ENCODE results near the gene OPHN1.
"Not testable (repeated sequence)": the region's sequence is repeated elsewhere in the genome, so short reads cannot be mapped to it uniquely, and the experiment has no call there.

OPHN1 gene

DNA sequence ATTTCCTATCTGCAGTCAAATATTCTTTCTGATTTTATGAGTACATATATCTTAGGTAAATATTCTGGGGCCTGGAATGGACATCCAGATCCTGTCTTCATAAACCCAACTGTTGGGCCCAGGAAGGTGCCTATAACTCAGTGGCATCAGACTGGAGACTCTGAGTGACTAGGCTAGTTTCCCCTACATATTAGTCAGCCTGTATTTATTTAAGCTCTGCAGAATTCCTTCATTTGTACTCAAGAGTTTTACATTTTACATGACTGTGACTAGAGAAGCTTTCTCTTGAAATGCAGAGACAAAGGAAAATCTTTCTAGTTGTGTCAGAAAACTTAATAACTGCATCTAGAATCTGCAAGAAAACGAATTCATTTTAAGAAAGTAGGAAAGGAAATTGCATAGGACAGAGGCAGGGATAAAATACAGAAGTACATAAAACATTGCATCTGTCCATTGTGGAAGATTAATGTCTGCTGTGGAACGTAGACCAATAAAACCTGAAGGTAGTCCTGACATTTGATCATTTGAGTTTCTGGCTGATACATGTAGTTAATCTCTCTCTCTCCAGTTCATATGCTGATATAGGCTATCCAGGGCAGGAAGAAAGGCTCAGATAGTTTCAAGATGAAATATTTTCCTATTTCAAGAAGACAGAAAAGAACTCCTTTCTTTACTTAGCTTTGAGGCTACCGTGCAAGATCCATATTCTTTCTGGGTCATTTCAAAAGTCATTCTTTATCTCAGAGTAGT lies 78.2 kb downstream of the OPHN1 start:
- no peak for DNase-seq

DNA sequence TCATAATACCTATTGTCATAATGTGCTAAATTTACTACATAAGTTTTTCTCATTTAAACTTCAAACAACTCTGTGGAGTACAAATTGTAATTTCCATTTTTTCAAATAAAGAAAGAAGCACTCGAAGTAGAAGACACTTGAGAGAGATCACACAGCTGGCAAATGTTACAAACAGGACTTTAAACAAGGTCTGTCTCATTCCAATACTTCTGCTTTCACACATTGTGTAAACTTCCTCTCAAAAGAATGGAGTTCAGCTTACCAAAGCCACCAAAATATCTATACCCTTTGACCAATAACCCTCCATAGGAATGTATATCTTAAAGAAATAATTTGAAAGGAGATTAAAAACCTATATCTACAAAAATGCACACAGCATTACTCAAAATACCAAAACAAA lies 88.3 kb downstream of the OPHN1 start:
- no peak for DNase-seq

- DNase-seq = no peak
These were observed 89.7 kb downstream of the OPHN1 start for GRCh38 chrX:68343551-68343950.

GRCh38 chrX:68332201-68332731 lies 101.0 kb downstream of the OPHN1 start:
- no peak for DNase-seq

DNA sequence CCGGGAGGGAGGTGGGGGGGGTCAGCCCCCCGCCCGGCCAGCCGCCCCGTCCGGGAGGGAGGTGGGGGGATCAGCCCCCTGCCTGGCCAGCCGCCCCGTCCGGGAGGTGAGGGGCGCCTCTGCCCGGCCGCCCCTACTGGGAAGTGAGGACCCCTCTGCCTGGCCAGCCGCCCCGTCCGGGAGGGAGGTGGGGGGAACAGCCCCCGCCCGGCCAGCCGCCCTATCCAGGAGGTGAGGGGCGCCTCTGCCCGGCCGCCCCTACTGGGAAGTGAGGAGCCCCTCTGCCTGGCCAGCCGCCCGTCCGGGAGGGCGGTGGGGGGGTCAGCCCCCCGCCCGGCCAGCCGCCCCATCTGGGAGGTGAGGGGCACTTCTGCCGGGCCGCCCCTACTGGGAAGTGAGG lies 106.5 kb downstream of the OPHN1 start:
- not testable (repeated sequence) for DNase-seq

- DNase-seq = no peak
These were observed 125.5 kb downstream of the OPHN1 start for GRCh38 chrX:68307769-68308168.

GRCh38 chrX:68304602-68305001 lies 128.7 kb downstream of the OPHN1 start:
- DNase-seq = no peak

GRCh38 chrX:68299898-68300297 lies 133.4 kb downstream of the OPHN1 start:
- no peak for DNase-seq

- no peak for DNase-seq
These were observed 140.8 kb downstream of the OPHN1 start for GRCh38 chrX:68292471-68292870.

DNA sequence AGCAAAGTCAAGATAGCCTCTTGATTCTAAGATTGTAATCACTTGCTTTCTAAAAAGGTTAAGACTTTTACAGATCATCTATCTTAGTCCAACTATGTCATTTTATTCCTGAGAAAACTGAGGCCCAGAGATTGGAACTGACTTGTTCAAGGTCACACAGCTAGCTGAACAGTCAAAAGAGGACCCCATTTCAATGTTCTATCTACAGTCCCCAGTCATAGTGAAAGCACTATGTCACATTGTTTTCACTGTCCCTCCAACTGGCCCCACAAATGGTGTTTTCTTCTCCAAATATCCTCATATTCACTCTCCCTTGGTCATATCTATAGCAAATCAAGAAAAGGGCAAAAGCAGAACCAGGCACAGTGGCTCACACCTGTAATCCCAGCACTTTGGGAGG lies 145.2 kb downstream of the OPHN1 start:
- DNase-seq = no peak

- no peak for DNase-seq
These were observed 145.9 kb downstream of the OPHN1 start for GRCh38 chrX:68287419-68287818.

GRCh38 chrX:68286980-68287379 lies 146.3 kb downstream of the OPHN1 start:
- DNase-seq = no peak

- no peak for DNase-seq
These were observed 147.2 kb downstream of the OPHN1 start for GRCh38 chrX:68286076-68286475.

DNA sequence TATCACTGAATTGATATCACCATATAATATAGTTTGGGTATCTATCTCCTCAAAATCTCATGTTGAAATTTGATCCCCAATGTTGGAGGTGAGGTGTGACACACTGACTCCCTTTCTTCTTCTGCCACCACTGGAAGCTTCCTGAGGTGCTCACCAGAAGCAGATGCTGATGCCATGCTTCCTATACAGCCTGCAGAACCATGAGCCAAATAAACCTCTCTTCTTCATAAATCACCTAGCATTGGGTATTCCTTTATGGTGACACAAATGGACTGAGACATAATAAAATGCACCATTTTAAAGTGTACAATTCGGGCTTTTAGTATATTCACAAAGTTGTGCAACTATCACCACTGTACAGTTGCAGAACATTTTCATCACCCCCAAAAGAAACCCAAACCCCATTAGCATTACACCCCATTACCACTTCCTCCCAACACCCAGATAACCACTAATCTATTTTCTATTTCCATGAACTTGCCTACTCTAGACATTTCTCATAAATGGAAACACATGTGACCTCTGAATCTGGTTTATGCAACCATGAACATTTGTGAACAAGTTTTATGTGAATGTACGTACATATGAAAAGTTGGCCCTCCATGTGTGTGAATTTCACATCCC lies 148.9 kb downstream of the OPHN1 start:
- no peak for DNase-seq

- DNase-seq = no peak
These were observed 159.4 kb downstream of the OPHN1 start for GRCh38 chrX:68273887-68274286.

- not testable (repeated sequence) for DNase-seq
These were observed 168.5 kb downstream of the OPHN1 start for GRCh38 chrX:68264793-68265192.

DNA sequence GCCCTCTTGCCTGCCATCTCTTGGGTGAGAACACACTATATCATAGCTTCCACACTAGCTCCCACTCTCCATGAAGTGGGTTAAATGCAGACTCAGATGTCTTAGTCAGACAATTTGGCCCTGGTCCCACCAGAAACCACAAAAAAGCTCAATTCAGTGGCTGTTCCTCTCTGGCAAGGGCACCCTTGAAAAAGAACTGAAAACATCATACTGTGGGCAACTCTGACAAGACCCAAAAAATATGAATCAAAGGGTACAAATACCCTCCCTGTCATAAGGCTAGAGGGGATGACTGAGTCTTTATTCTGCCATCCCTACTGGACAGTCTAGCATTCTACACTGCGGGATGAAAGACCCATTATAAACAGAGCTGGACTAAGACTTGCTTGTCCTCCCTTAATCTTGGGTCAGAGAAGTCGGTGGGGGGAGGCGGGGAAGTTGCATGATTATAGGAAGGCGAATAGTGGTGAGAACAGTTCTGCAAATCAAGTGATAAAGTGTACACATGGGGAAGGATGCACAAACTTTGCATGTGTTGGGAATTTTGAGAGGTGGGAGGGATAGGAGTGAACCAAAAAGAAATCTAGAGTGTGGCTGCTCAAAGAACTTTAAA lies 172.1 kb downstream of the OPHN1 start:
- DNase-seq = no peak

- DNase-seq = no peak
These were observed 176.3 kb downstream of the OPHN1 start for GRCh38 chrX:68256990-68257389.

DNA sequence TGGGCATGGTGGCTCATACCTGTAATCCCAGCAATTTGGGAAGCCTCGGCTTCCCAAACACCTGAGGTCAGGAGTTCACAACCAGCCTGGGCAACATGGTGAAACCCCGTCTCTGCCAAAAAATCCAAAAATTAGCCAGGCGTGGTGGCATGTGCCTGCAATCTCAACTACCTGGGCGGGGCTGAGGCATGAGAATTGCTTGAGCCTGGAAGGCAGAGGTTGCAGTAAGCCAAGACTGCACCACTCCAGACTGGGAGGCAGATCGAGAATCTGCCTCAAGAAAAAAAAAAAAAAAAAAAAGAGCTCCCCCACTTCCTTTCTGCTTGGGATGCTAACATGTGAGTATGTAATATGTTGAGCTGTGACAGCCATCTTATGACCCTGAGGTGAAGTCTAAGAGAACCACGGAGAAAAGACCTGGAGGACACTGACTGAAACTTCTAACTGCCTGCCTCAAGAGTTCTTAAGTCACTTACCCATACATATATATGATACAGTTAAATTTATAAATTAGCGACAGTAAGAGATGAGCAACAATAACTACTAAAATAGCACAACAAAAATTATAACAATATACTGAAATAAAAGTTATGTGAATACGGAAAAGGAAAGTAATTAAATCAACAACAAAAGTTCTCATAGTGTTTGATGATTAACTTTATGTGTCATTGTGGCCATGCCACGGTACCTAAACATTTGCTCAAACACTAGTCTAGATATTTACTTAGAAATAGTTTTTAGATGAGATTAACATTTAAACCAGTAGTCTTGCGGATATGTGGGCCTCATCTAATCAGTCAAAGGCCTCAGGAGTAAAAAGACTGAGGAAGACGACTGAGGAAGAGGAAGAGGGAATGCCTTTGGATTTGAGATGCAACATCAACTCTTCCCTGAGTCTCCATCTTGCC lies 178.3 kb downstream of the OPHN1 start:
- DNase-seq = no peak

GRCh38 chrX:68252664-68253063 lies 180.6 kb downstream of the OPHN1 start:
- no peak for DNase-seq

GRCh38 chrX:68249903-68250302 lies 183.4 kb downstream of the OPHN1 start:
- no peak for DNase-seq

DNA sequence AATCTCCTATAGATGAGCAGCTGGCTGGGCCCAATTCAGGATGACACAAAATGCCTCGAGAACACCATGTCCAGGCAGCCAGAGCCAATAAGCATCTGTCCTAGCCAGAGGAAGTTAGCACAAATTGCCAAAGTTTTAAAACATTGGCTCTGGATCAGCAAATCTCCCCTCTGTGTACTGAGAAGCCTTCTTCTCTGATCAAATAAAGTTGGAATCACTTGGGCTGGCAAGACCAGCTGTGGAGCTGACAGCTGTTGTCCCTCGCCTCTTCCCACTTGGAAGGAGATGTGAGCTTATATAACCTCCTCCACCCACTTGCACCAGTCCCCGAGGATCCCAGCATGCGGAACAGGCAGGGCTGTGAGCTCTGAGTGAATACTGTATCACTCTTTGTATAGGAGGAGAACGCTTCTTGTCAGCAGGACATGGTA lies 183.9 kb downstream of the OPHN1 start:
- no peak for DNase-seq

GRCh38 chrX:68238568-68238967 lies 194.7 kb downstream of the OPHN1 start:
- no peak for DNase-seq

Data from CD4-positive, alpha-beta T cell treated with Interleukin-12 subunit alpha and Interleukin-12 subunit beta, for 1 hour (primary cell).